Breast epithelium (tissue), 4 donors: Measurements from ENCODE around the gene ABCB7. TPM values are rescaled to one million over a fixed set of nuclear protein-coding genes. Genes with fewer than 3 reads are reported as not detected.
"Not testable (repeated sequence)": the region's sequence is repeated elsewhere in the genome, so short reads cannot be mapped to it uniquely, and the experiment has no call there.

Experiments used
- DNase-seq, 2 donors: peaks; one replicate each; pipeline ENCODE4 v3.0.0-alpha.2; 2019; ENCODE audit warnings: low spot score in 2 of 2
- H3K27ac ChIP-seq, 2 donors: fragments of 200-600 bp; sonication (generic) in 1 of 2; one replicate each; pipeline ENCODE4 v1.5.1; 2016 to 2019; ENCODE audit warnings: mild to moderate bottlenecking in 1 of 2
- H3K27me3 ChIP-seq, 2 donors: fragments of 200-600 bp; sonication (generic) in 1 of 2; one replicate each; pipeline versions ENCODE4 v1.5.1 to v1.6.0; 2017 to 2019; ENCODE audit warnings: control low read depth in 1 of 2, mild to moderate bottlenecking in 1 of 2
- H3K36me3 ChIP-seq: fragments of 200-600 bp; one replicate; pipeline ENCODE4 v1.5.1; 2019
- H3K4me1 ChIP-seq, 2 donors: fragments of 200-600 bp; sonication (generic); one replicate each; pipeline ENCODE4 v1.5.1; 2016 to 2019; ENCODE audit warnings: control low read depth in 1 of 2
- H3K4me3 ChIP-seq, 3 donors: fragments of 200-600 bp; sonication (generic); 1 replicate in 2 of 3; 2 replicates in 1 of 3; pipeline ENCODE4 v1.5.1; 2016 to 2019; ENCODE audit warnings: mild to moderate bottlenecking in 3 of 3, moderate library complexity in 2 of 3
- H3K9me3 ChIP-seq, 2 donors: fragments of 200-600 bp; sonication (generic) in 1 of 2; one replicate each; pipeline ENCODE4 v1.5.1; 2016 to 2019; ENCODE audit warnings: control low read depth in 1 of 2
- CTCF ChIP-seq, 3 donors: fragments of 450-650 bp; IDR thresholded peaks; one replicate each; pipeline ENCODE4 v1.5.1; 2016 to 2017; ENCODE audit warnings: antibody characterized with exemption in 3 of 3, mild to moderate bottlenecking in 3 of 3, moderate library complexity in 3 of 3
- POLR2A ChIP-seq: fragments of 450-650 bp; IDR thresholded peaks from one replicate; pipeline ENCODE4 v1.6.1; 2016; ENCODE audit warnings: antibody characterized with exemption, mild to moderate bottlenecking, moderate library complexity
- POLR2AphosphoS5 ChIP-seq, 3 donors: sonication (generic); formaldehyde crosslinking; IDR thresholded peaks; one replicate each; pipeline ENCODE4 v1.6.1; 2017; ENCODE audit warnings: antibody characterized with exemption in 3 of 3
- intact Hi-C: fragments of 100-400 bp; cut with DNase I; formaldehyde crosslinking; loops from one replicate; pipeline ENCODE4 v1.15.1; 2023; ENCODE audit warnings: low total_unique reads
- total RNA-seq, 3 donors: library from RNA; depleted of rRNA; stranded (reverse); fragments of >200 nt; gene quantifications; one replicate each; pipeline ENCODE4 v1.1.0, GENCODE V29; 2016

ABCB7 gene
- total RNA-seq, 3 donors from 2014 or later, result 53.4 to 75.8 (median 70.5) TPM

- intact Hi-C loops, result no loop called here
- H3K4me3 ChIP-seq, result no peak overlapping the region
- DNase-seq, result no peak
These were observed 88.2 kb downstream of the ABCB7 start for GRCh38 chrX:75067931-75068330.

GRCh38 chrX:75061701-75062100, 94.4 kb downstream of the ABCB7 start:
- TF ChIP-seq POLR2A (no peak), CTCF (IDR thresholded peaks at IDR 0.05) (no peak), POLR2AphosphoS5 (IDR thresholded peaks at IDR 0.05) (no peak)
- Histone ChIP-seq H3K4me3 (no peak overlapping the region), H3K9me3 (no peaks in the 10 kb centered on the region)

More at GRCh38 chrX:75067931-75068330, 88.2 kb downstream of the ABCB7 start:
- H3K27ac ChIP-seq, result no peak overlapping the region
- peaks cover 0 to 8% of the 10 kb centered on the region in 2 donors for H3K27me3 ChIP-seq
- no peaks in the 10 kb centered on the region for H3K36me3 ChIP-seq
- no peak for TF ChIP-seq POLR2A
- TF ChIP-seq POLR2AphosphoS5 (IDR thresholded peaks at IDR 0.05), result no peak
- no peak for TF ChIP-seq CTCF (IDR thresholded peaks at IDR 0.05)
- no peaks in the 10 kb centered on the region for H3K9me3 ChIP-seq
- no peaks in the 10 kb centered on the region for H3K4me1 ChIP-seq

GRCh38 chrX:75051047-75051446, 105.0 kb downstream of the ABCB7 start:
- intact Hi-C loops, result no loop called here
- H3K4me1 ChIP-seq, result no peaks in the 10 kb centered on the region
- H3K27me3 ChIP-seq, result peaks cover 0 to 11% of the 10 kb centered on the region in 2 donors
- H3K36me3 ChIP-seq, result no peaks in the 10 kb centered on the region
- no peak for TF ChIP-seq CTCF (IDR thresholded peaks at IDR 0.05)
- H3K4me3 ChIP-seq, result no peak overlapping the region
- H3K27ac ChIP-seq, result no peak overlapping the region
- H3K9me3 ChIP-seq, result peaks cover 0 to 10% of the 10 kb centered on the region in 2 donors
- no peak for DNase-seq

More at GRCh38 chrX:75061701-75062100, 94.4 kb downstream of the ABCB7 start:
- Histone ChIP-seq H3K27ac (no peak overlapping the region), H3K27me3 (peaks cover 0 to 8% of the 10 kb centered on the region in 2 donors), H3K36me3 (no peaks in the 10 kb centered on the region), H3K4me1 (no peaks in the 10 kb centered on the region)
- no peak for DNase-seq
- intact Hi-C loops, result no loop called here

- Histone ChIP-seq H3K36me3 (no peaks in the 10 kb centered on the region), H3K27me3 (peaks cover 0 to 10% of the 10 kb centered on the region in 2 donors), H3K4me1 (no peaks in the 10 kb centered on the region), H3K4me3 (no peak overlapping the region), H3K27ac (no peak overlapping the region), H3K9me3 (peaks cover 15 to 35% of the 10 kb centered on the region in 2 donors)
- no peak for DNase-seq
- TF ChIP-seq POLR2A (no peak), POLR2AphosphoS5 (IDR thresholded peaks at IDR 0.05) (no peak), CTCF (IDR thresholded peaks at IDR 0.05) (no peak)
- intact Hi-C loops, result no loop called here
These were observed 110.7 kb downstream of the ABCB7 start for GRCh38 chrX:75045369-75045768.

- H3K36me3 ChIP-seq, DNase-seq, H3K27ac ChIP-seq, H3K4me1 ChIP-seq, H3K4me3 ChIP-seq, intact Hi-C loops: not testable (repeated sequence)
- peaks cover 0 to 22% of the 10 kb centered on the region in 2 donors for H3K27me3 ChIP-seq
- H3K9me3 ChIP-seq, result peaks cover 15 to 35% of the 10 kb centered on the region in 2 donors
These were observed 111.9 kb downstream of the ABCB7 start for GRCh38 chrX:75044142-75044541.

GRCh38 chrX:75038925-75039324, 117.2 kb downstream of the ABCB7 start:
- TF ChIP-seq CTCF (IDR thresholded peaks at IDR 0.05) (no peak), POLR2A (no peak), POLR2AphosphoS5 (IDR thresholded peaks at IDR 0.05) (no peak)
- H3K4me1 ChIP-seq, result no peaks in the 10 kb centered on the region
- no peak overlapping the region for H3K4me3 ChIP-seq
- peaks cover 16 to 18% of the 10 kb centered on the region in 2 donors for H3K9me3 ChIP-seq
- intact Hi-C loops, result no loop called here
- peaks cover 0 to 38% of the 10 kb centered on the region in 2 donors for H3K27me3 ChIP-seq
- no peak overlapping the region for H3K27ac ChIP-seq
- no peaks in the 10 kb centered on the region for H3K36me3 ChIP-seq
- no peak for DNase-seq
